GM23338 (cell line): Measurements from ENCODE around the gene EIF1B. TPM values are rescaled to one million over a fixed set of nuclear protein-coding genes. Genes with fewer than 3 reads are reported as not detected.

Experiments used
- ATAC-seq: fragments of 200-7000 bp; cut with Tn5 transposase; 3 replicates; pipeline ENCODE4 v1.9.1; 2020
- DNase-seq: peaks from one replicate; pipeline ENCODE4 v3.0.0-alpha.2; 2015; ENCODE audit warnings: low spot score
- H2AFZ ChIP-seq: fragments of 200-600 bp; sonication (generic); 2 replicates; pipeline ENCODE4 v1.8.0; 2016; ENCODE audit warnings: antibody characterized with exemption, mild to moderate bottlenecking, moderate library complexity
- H3F3A ChIP-seq: fragments of 200-600 bp; sonication (generic); replicated peaks from 2 replicates; pipeline ENCODE4 v1.8.0; 2017; ENCODE audit warnings: antibody characterized with exemption, mixed run types, low read depth
- H3K27ac ChIP-seq: fragments of 200-600 bp; sonication (generic); 2 replicates; pipeline ENCODE4 v1.6.1; 2016; ENCODE audit warnings: low read depth
- H3K27me3 ChIP-seq: fragments of 200-600 bp; sonication (generic); 2 replicates; pipeline ENCODE4 v1.8.0; 2016; ENCODE audit warnings: mild to moderate bottlenecking, mixed run types, moderate library complexity; ENCODE audit not compliant: insufficient read depth
- H3K36me3 ChIP-seq: fragments of 200-600 bp; sonication (generic); 2 replicates; pipeline ENCODE4 v1.8.0; 2016; ENCODE audit warnings: mild to moderate bottlenecking; ENCODE audit not compliant: insufficient read depth
- H3K4me1 ChIP-seq: fragments of 200-600 bp; sonication (generic); 2 replicates; pipeline ENCODE4 v1.8.0; 2016; ENCODE audit warnings: mild to moderate bottlenecking, moderate library complexity; ENCODE audit not compliant: insufficient read depth
- H3K4me2 ChIP-seq: fragments of 200-600 bp; sonication (generic); 2 replicates; pipeline ENCODE4 v1.7.1; 2017; ENCODE audit warnings: mixed run types
- H3K4me3 ChIP-seq: fragments of 200-600 bp; sonication (generic); 2 replicates; pipeline ENCODE4 v1.6.1; 2016; ENCODE audit warnings: mixed run types
- H3K79me2 ChIP-seq: fragments of 200-600 bp; sonication (generic); replicated peaks from 2 replicates; pipeline ENCODE4 v1.8.0; 2017; ENCODE audit warnings: mild to moderate bottlenecking; ENCODE audit not compliant: insufficient read depth
- H3K9me2 ChIP-seq: fragments of 200-600 bp; sonication (generic); 2 replicates; pipeline ENCODE4 v1.8.0; 2017; ENCODE audit not compliant: insufficient read depth
- H4K20me1 ChIP-seq: fragments of 200-600 bp; sonication (generic); replicated peaks from 2 replicates; pipeline ENCODE4 v1.8.0; 2017; ENCODE audit warnings: mild to moderate bottlenecking; ENCODE audit not compliant: insufficient read depth
- H3K27ac Mint-ChIP-seq: 2 replicates; pipeline ENCODE4 v1.8.0; 2020; ENCODE audit warnings: inconsistent platforms, mild to moderate bottlenecking, moderate library complexity, mixed read lengths
- H3K27me3 Mint-ChIP-seq: 3 replicates; pipeline ENCODE4 v1.8.0; 2022; ENCODE audit warnings: low read depth, mild to moderate bottlenecking, moderate library complexity, mixed read lengths, inconsistent platforms; ENCODE audit not compliant: insufficient read depth, poor library complexity
- H3K36me3 Mint-ChIP-seq: 3 replicates; pipeline ENCODE4 v1.8.0; 2021; ENCODE audit warnings: low read depth, mild to moderate bottlenecking, inconsistent platforms, moderate library complexity, mixed read lengths
- H3K4me1 Mint-ChIP-seq: 3 replicates; pipeline ENCODE4 v1.8.0; 2020; ENCODE audit warnings: mild to moderate bottlenecking, inconsistent platforms, mixed read lengths
- H3K4me3 Mint-ChIP-seq: 3 replicates; pipeline ENCODE4 v1.8.0; 2021; ENCODE audit warnings: moderate library complexity, mild to moderate bottlenecking, inconsistent platforms, mixed read lengths
- H3K9me3 Mint-ChIP-seq: 3 replicates; pipeline ENCODE4 v1.8.0; 2020; ENCODE audit warnings: moderate library complexity, mild to moderate bottlenecking, inconsistent platforms, mixed read lengths
- CREB1 ChIP-seq: fragments of 250-450 bp; sonication (Bioruptor Pico); IDR thresholded peaks from 2 replicates; pipeline ENCODE4 v1.5.0; 2020; ENCODE audit warnings: low read depth, mild to moderate bottlenecking, moderate library complexity
- CTCF ChIP-seq, 2 experiments: fragments of 200-600 bp in 1 of 2; sonication (generic) in 1 of 2; conservative IDR thresholded peaks; 2 replicates each; pipeline versions ENCODE4 v1.5.1 to v1.6.1; 2016 to 2017; ENCODE audit warnings: antibody characterized with exemption in 2 of 2, low read depth in 2 of 2, mild to moderate bottlenecking in 2 of 2, moderate library complexity in 1 of 2
- ETS1 ChIP-seq: IDR thresholded peaks from 2 replicates; pipeline ENCODE4 v1.6.1; 2016; ENCODE audit warnings: antibody characterized with exemption
- EZH2 ChIP-seq: fragments of 200-600 bp; sonication (generic); IDR thresholded peaks from one replicate; pipeline ENCODE4 v1.8.0; 2017; ENCODE audit warnings: antibody characterized with exemption, mild to moderate bottlenecking, low read depth; ENCODE audit not compliant: unreplicated experiment
- EZH2phosphoT487 ChIP-seq: fragments of 200-600 bp; sonication (generic); IDR thresholded peaks from one replicate; pipeline ENCODE4 v1.8.1; 2018; ENCODE audit warnings: antibody characterized with exemption; ENCODE audit not compliant: unreplicated experiment
- POLR2AphosphoS5 ChIP-seq: IDR thresholded peaks from 2 replicates; pipeline ENCODE4 v1.6.1; 2016; ENCODE audit warnings: antibody characterized with exemption, low read depth
- REST ChIP-seq: IDR thresholded peaks from one replicate; pipeline ENCODE4 v1.6.1; 2018; ENCODE audit warnings: antibody characterized with exemption; ENCODE audit not compliant: unreplicated experiment
- ZNF114 ChIP-seq: fragments of 250-450 bp; sonication (Bioruptor Pico); IDR thresholded peaks from 2 replicates; pipeline ENCODE4 v1.5.0; 2020; ENCODE audit warnings: mild to moderate bottlenecking, moderate library complexity
- polyA plus RNA-seq: library from polyadenylated mRNA; unstranded; fragments of >200 nt; fragmentation: Nextera tagmentation; extraction: Ambion mirVana; gene quantifications from 2 replicates; pipeline ENCODE4 v1.2.1, GENCODE V29; 2016
- total RNA-seq: library from RNA; depleted of rRNA; stranded (reverse); fragments of >200 nt; shearing (Covaris generic); gene quantifications from 2 replicates; pipeline ENCODE4 v1.2.3, GENCODE V29; 2014

EIF1B gene
- total and polyA plus RNA-seq, 2 experiments from 2014 or later, result 24.4 to 229 TPM

GRCh38 chr3:40290396-40290795, 19.1 kb upstream of the EIF1B start:
- Mint-ChIP-seq H3K36me3 (peaks cover 18% of the 10 kb centered on the region), H3K27ac (no peak overlapping the region), H3K9me3 (peaks cover 10% of the 10 kb centered on the region), H3K27me3 (peaks cover 11% of the 10 kb centered on the region), H3K4me1 (peaks cover 15% of the 10 kb centered on the region), H3K4me3 (no peak overlapping the region)
- no peaks in the 10 kb centered on the region for H3F3A ChIP-seq
- H3K4me1 ChIP-seq, result peaks cover 12% of the 10 kb centered on the region
- no peaks in the 10 kb centered on the region for H4K20me1 ChIP-seq
- ATAC-seq (peak; percentile 53; the same call in 2 of the 3 replicates), DNase-seq (no peak)
- H3K9me2 ChIP-seq, result no peaks in the 10 kb centered on the region
- TF ChIP-seq EZH2 (no peak), ZNF114 (CRISPR knock-in tag) (no peak), CTCF (conservative IDR thresholded peaks at IDR 0.05; ENCODE audit: low read depth in 2 of 2) (no peak), POLR2AphosphoS5 (no peak), EZH2phosphoT487 (no peak), CREB1 (CRISPR knock-in tag) (no peak), REST (no peak)
- H3K79me2 ChIP-seq, result no peaks in the 10 kb centered on the region
- no peak overlapping the region for H3K27ac ChIP-seq
- no peak overlapping the region for H3K4me3 ChIP-seq
- H3K27me3 ChIP-seq, result no peaks in the 10 kb centered on the region
- H3K36me3 ChIP-seq, result no peaks in the 10 kb centered on the region
- no peak overlapping the region for H3K4me2 ChIP-seq
- H2AFZ ChIP-seq, result no peak overlapping the region

GRCh38 chr3:40291471-40291870, 18.0 kb upstream of the EIF1B start:
- TF ChIP-seq EZH2phosphoT487 (no peak), EZH2 (no peak), REST (no peak), ETS1 (no peak), CTCF (conservative IDR thresholded peaks at IDR 0.05; ENCODE audit: low read depth in 2 of 2) (no peak), POLR2AphosphoS5 (no peak)
- H3K4me3 ChIP-seq, result no peak overlapping the region
- ATAC-seq, result no peak

More at GRCh38 chr3:40291471-40291870, 18.0 kb upstream of the EIF1B start:
- Histone ChIP-seq H3K4me2 (no peak overlapping the region), H3K79me2 (no peaks in the 10 kb centered on the region), H3K36me3 (no peaks in the 10 kb centered on the region), H4K20me1 (no peaks in the 10 kb centered on the region), H2AFZ (no peak overlapping the region), H3K9me2 (no peaks in the 10 kb centered on the region), H3F3A (no peaks in the 10 kb centered on the region), H3K27me3 (no peaks in the 10 kb centered on the region), H3K27ac (no peak overlapping the region), H3K4me1 (peaks cover 12% of the 10 kb centered on the region)
- Mint-ChIP-seq H3K9me3 (peaks cover 10% of the 10 kb centered on the region), H3K27ac (no peak overlapping the region), H3K36me3 (peaks cover 18% of the 10 kb centered on the region), H3K4me1 (peaks cover 15% of the 10 kb centered on the region), H3K4me3 (no peak overlapping the region), H3K27me3 (peaks cover 11% of the 10 kb centered on the region)
- DNase-seq, result no peak
